Stimulated activated CD4-positive, alpha-beta T cell treated with anti-CD3 and anti-CD28 coated beads, Interleukin-4, amount 100 ng/mL, for 1 hour (primary cell): ENCODE results near the gene PSMB7.

Experiments
- DNase-seq: peaks from one replicate; pipeline ENCODE4 v3.0.0-alpha.2; 2020

The PSMB7 gene

GRCh38 chr9:124322618-124323432, 92.4 kb downstream of the PSMB7 start:
- no peak for DNase-seq

DNA sequence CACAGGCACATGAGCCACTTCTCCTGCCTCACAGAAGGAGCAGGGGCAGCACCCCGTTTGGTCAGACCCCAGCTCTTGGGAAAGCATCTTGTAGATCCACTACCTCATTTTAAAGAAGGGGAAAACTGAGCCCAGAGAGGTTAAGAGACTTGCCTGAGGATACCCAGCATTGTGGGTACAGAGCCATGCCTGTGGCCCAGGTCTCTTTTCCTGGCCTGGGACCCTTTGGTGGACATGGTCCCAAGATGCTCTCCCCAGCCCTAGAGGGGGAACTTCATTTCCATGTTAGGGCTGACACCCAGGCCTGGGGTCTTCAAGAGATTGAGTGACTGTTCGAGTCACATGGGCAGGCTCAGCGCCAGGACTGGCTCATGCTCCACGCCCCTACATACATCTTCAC, 93.3 kb downstream of the PSMB7 start:
- no peak for DNase-seq

DNA sequence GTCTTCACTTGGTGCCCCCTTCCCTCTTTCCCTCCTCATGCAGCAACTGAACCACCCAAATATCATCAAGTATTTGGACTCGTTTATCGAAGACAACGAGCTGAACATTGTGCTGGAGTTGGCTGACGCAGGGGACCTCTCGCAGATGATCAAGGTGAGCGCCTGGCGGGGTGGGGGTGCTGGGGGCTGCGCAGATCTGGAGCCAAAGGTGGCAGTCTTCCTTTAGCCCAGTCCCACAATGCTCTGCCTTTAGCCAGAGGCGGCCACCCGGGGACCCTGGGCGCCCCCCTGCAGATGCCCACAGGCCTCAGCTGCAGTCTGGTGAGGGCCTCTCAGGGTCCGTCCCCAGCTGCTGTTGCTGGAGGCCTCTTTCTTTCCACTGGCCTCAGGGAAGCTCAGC, 93.8 kb downstream of the PSMB7 start:
- DNase-seq, result no peak

DNA sequence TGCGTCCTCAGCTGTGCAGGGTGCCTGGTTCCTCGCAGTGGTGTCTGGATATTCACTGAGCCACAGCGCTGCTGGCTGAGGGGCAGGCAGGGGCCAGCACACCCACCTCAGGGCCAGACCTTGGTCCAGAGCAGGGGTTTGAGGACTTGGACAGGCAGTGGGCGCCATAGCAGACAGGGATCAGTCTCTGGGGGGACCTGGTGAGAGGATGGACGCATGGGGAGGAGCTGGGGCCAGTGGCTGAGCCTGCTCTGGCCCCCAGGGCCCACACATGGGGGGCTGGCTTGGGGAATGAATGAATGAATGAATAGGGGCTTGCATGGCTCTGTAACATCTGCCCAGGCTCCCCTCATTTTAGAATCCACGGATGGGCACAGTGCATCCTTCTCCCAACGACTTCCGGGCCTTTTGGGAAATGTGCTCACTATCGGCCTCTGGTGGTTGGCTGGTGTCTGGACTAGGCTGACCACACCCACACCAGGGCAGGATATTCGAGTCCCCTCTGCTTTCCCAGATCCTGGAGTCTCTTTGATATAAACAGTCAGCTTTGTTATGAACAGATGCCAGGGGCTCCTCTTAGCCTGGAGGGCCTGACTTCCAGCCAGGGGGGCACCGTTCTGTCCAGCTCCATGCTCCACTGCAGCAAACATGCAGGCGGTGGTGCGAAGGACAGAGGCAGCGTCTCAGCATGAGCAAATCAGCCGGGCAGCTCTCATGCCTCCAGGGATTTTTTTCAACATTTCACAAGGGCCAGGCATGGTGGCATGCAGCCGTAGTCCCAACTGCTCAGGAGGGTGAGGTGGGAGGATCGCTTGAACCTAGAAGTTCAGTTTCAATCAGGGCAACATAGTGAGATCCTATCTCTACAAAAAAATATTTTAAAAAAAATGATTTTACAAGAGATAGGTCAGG, 94.9 kb downstream of the PSMB7 start:
- peak; percentile 33 for DNase-seq

- DNase-seq, result no peak
Measured at GRCh38 chr9:124315882-124316281, 99.4 kb downstream of the PSMB7 start.

- no peak for DNase-seq
Measured at GRCh38 chr9:124313940-124314339, 101.3 kb downstream of the PSMB7 start.

GRCh38 chr9:124312290-124313265, 102.7 kb downstream of the PSMB7 start:
- DNase-seq, result no peak

DNA sequence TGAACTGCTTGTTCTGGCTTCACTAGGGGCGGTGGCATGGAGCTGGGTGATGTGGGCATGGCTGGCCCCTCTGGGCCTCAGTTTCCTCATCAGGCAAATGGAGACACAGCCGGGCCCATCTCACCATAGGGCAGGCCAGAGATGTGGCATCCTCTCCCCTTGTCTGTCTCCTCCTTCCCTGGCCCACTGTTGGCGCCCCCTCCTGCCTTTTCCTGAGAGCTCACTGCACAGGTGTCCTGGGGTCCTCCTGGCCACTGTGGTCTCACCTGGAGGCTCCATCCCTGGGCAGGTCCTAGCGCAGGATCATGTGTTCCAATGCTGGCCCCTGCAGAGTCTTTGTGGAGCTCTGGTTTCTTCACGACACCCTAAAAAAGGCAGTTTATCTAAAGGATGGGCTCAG, 104.0 kb downstream of the PSMB7 start:
- DNase-seq, result no peak

GRCh38 chr9:124309667-124310084, 105.6 kb downstream of the PSMB7 start:
- no peak for DNase-seq

GRCh38 chr9:124308606-124309491, 106.4 kb downstream of the PSMB7 start:
- no peak for DNase-seq

DNA sequence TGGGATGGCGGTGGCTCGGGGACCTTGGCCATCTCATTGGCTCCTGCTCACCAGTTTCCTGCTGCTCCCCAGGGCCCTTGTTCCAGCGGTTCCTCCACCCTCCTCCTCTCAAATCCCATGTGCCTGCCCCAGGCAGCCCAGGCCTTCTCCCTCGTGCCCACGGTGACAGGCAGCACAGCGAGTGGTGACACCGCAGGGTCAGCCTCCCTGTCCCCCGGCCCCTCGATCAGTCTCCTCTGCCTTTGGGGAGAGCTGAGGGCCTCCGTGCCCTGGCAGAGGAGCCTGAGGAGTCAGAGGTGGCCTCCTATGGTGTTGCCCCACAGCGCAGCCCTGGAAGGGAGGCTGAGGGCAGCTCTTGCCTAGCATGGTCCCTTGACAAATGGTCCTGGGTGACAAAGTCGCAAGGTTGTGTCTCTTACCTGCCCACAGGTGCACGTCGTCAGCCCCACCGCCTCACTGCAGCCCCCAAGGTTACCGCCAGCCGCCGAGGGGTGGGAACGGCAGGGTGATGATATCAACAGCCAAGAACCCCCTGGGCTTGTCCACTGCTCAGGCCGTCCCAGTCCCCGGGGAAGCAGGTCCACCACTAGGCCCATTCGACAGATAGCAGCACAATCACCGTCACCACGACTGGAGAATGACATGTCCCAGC, 107.7 kb downstream of the PSMB7 start:
- no peak for DNase-seq

GRCh38 chr9:124306098-124306735, 109.0 kb downstream of the PSMB7 start:
- DNase-seq, result no peak

DNA sequence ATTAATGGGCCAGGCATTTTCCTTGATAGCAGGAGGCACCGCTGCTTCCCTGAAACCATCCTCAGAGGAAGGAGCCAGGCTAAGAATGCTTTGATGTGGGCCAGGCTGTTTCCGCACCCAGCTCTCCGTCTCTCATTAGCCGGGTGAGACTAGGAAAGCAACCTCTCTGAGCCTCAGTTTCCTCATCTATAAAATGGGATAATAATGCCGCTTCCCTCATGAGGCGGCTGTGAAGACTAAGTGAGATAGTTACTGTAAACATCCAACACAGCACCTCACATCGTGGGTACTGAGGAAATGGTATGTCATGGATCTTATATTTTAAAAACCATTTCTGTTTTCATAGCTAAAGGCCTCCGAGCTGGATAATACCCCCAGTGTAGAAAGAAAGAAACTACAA, 111.0 kb downstream of the PSMB7 start:
- DNase-seq, result no peak

DNA sequence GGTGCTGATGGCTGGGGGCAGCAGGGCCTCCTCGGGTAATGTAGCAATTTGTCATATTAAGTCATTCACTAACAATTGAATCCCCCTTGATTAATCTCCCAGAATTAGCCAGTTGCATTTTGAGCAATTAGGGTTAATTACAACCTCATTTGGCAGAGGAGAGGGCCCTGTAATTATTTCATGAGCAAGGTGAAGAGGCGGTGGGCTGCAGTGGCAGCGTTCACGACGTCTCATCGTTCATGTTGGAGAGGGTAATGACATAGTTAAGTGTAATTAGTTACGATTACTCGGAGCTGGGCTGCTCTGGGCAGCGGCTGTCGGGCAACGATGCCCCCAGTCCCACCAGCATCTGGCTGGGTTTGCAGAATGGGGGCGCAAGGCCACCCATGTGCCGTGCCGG, 111.5 kb downstream of the PSMB7 start:
- DNase-seq, result no peak
